SK-N-SH (cell line): ENCODE data around the gene TYSND1.

ENCODE experiments used
- CHD2 ChIP-seq: fragments of 150-350 bp; IDR thresholded peaks from 2 replicates; pipeline ENCODE4 v1.6.1; 2018; ENCODE audit warnings: low read length; ENCODE audit not compliant: partially characterized antibody
- EZH2phosphoT487 ChIP-seq: fragments of 200-600 bp; sonication (generic); IDR thresholded peaks from 2 replicates; pipeline ENCODE4 v1.6.1; 2017; ENCODE audit warnings: low read depth, mixed run types, mild to moderate bottlenecking, antibody characterized with exemption, moderate library complexity, borderline replicate concordance
- RAD21 ChIP-seq: IDR thresholded peaks from 2 replicates; pipeline ENCODE4 v1.6.1; 2012; ENCODE audit warnings: mild to moderate bottlenecking, low read length
- RCOR1 ChIP-seq: fragments of 150-350 bp; IDR thresholded peaks from 2 replicates; pipeline ENCODE4 v1.6.1; 2017; ENCODE audit warnings: antibody characterized with exemption, low read length
- TAF1 ChIP-seq: IDR thresholded peaks from 2 replicates; pipeline ENCODE4 v1.6.1; 2012; ENCODE audit warnings: low read depth, mild to moderate bottlenecking, low read length, moderate library complexity, borderline replicate concordance
- TCF12 ChIP-seq: IDR thresholded peaks from 2 replicates; pipeline ENCODE4 v1.4.0; 2012
- TF ChIP-seq, protein P1 (sequence below): fragments of 200-600 bp; sonication (generic); IDR thresholded peaks from 2 replicates; pipeline ENCODE4 v1.6.1; 2017; ENCODE audit warnings: antibody characterized with exemption, mild to moderate bottlenecking, moderate library complexity
- TF ChIP-seq, protein P2 (sequence below): fragments of 150-350 bp; IDR thresholded peaks from 2 replicates; pipeline ENCODE4 v1.6.1; 2017; ENCODE audit warnings: antibody characterized with exemption, low read length, low read depth, borderline replicate concordance
- TF ChIP-seq, protein P3 (sequence below): IDR thresholded peaks from 2 replicates; pipeline ENCODE4 v1.4.0; 2012; ENCODE audit warnings: low read depth

DNA sequence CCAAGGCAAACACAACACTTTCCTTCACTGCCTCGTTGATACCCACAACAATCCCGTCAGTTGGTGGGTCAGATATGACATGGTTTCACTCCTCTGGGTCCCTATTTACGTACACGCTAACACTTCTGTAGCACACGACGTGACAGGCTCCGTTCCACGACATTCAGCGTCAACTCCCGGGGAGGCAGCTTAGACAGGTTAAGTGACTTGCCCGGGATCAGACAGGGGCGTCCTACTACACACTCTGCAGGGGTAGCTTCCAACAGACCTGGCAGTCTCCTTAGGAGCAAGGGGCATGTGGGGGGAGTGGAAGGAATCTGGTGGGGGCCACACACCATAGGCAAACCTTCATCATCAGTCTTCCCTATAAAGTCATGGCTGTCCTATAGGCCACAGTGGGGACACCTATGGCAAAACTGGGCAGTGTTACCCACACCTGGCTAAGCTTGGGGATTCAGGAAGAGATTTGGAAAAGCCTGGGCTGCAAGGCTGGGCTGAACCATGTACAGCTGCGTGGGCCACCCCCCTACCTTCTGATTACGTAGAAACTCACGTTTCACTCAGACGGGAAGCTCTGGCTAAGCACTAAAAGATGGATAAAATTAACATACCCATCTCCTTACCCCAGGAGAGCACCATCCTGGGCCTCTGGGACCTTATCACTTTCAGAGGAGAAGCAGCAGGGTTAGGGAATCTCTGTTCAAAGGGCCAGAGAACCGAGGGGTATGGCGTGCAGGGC lies 2.0 kb downstream of the TYSND1 start:
- TF ChIP-seq RCOR1 (no peak), RAD21 (no peak), CHD2 (no peak), TAF1 (no peak), TCF12 (no peak), EZH2phosphoT487 (no peak)
- TF ChIP-seq, protein P1, sequence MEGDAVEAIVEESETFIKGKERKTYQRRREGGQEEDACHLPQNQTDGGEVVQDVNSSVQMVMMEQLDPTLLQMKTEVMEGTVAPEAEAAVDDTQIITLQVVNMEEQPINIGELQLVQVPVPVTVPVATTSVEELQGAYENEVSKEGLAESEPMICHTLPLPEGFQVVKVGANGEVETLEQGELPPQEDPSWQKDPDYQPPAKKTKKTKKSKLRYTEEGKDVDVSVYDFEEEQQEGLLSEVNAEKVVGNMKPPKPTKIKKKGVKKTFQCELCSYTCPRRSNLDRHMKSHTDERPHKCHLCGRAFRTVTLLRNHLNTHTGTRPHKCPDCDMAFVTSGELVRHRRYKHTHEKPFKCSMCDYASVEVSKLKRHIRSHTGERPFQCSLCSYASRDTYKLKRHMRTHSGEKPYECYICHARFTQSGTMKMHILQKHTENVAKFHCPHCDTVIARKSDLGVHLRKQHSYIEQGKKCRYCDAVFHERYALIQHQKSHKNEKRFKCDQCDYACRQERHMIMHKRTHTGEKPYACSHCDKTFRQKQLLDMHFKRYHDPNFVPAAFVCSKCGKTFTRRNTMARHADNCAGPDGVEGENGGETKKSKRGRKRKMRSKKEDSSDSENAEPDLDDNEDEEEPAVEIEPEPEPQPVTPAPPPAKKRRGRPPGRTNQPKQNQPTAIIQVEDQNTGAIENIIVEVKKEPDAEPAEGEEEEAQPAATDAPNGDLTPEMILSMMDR, result no peak
- TF ChIP-seq, protein P2, sequence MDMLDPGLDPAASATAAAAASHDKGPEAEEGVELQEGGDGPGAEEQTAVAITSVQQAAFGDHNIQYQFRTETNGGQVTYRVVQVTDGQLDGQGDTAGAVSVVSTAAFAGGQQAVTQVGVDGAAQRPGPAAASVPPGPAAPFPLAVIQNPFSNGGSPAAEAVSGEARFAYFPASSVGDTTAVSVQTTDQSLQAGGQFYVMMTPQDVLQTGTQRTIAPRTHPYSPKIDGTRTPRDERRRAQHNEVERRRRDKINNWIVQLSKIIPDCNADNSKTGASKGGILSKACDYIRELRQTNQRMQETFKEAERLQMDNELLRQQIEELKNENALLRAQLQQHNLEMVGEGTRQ, result no peak
- TF ChIP-seq, protein P3, sequence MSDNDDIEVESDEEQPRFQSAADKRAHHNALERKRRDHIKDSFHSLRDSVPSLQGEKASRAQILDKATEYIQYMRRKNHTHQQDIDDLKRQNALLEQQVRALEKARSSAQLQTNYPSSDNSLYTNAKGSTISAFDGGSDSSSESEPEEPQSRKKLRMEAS, result no peak
